ENCODE results near the gene AKIRIN2. TPM values are rescaled to one million over a fixed set of nuclear protein-coding genes. Genes with fewer than 3 reads are reported as not detected.

The AKIRIN2 gene
- total RNA-seq, 4 donors from 2014 or later: 15.3 to 35.4 (median 29.2) TPM

DNA sequence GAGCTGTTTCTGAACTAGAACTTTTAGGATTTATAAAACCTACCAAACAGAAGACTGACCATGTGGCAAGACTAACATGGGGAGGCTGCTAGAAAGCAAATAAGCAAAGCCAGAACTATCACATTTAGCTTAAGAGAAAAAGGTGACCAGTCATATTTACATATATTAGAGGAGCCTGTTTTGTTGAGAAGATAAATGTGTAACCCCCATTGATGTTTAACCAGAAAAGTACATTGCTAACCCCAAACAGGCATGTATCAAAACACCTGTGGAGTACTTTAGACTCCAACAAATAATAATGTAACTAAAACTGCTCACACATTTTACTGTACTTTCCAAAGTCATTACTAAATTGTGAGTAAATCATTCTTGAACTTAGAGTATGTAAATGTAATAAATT is 35.0 kb downstream of the AKIRIN2 start:
- no peak for DNase-seq (ENCODE audit: low spot score in 2 of 2)
- H3K27me3 ChIP-seq: no peaks in the 10 kb centered on the region
- H3K27ac ChIP-seq: no peak overlapping the region
- H3K36me3 ChIP-seq: peaks cover 14% of the 10 kb centered on the region
- no peaks in the 10 kb centered on the region for H3K9me3 ChIP-seq
- H3K4me3 ChIP-seq: no peak overlapping the region
- no peaks in the 10 kb centered on the region for H3K4me1 ChIP-seq
- no peak for TF ChIP-seq POLR2AphosphoS5 (IDR thresholded peaks at IDR 0.05)
- TF ChIP-seq EP300 (IDR thresholded peaks at IDR 0.05): no peak
- TF ChIP-seq, protein P1, sequence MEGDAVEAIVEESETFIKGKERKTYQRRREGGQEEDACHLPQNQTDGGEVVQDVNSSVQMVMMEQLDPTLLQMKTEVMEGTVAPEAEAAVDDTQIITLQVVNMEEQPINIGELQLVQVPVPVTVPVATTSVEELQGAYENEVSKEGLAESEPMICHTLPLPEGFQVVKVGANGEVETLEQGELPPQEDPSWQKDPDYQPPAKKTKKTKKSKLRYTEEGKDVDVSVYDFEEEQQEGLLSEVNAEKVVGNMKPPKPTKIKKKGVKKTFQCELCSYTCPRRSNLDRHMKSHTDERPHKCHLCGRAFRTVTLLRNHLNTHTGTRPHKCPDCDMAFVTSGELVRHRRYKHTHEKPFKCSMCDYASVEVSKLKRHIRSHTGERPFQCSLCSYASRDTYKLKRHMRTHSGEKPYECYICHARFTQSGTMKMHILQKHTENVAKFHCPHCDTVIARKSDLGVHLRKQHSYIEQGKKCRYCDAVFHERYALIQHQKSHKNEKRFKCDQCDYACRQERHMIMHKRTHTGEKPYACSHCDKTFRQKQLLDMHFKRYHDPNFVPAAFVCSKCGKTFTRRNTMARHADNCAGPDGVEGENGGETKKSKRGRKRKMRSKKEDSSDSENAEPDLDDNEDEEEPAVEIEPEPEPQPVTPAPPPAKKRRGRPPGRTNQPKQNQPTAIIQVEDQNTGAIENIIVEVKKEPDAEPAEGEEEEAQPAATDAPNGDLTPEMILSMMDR (IDR thresholded peaks at IDR 0.05): no peak
- TF ChIP-seq POLR2A (IDR thresholded peaks at IDR 0.05): no peak

DNA sequence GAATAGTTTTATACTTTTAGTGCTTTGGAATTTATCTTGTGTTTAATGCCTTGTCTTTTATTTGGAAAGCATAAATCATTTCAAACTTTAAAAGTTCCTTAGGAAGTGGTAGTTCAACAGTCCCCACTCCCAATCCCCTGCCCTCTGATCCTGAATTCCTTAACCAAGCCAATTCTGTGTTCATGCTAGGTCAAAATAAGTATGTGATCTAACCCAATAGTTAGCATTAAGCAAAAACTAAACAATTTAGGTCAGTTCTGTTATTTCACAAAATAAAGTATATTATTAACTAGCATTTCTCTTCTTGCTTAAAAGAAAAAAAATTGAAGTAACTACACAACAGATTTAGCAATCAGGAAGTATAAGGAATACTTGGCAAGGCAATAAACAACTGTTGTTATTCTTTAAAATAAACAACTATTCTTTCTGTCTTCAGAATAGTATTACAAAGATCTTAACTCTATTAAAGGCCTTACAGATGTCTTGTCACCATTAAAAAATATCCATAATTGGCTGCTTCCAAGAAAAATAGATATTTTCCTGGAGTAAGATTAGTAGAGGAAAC is 37.0 kb downstream of the AKIRIN2 start:
- DNase-seq (ENCODE audit: low spot score in 2 of 2): no peak
- H3K27ac ChIP-seq: no peak overlapping the region
- H3K36me3 ChIP-seq: peaks cover 21% of the 10 kb centered on the region
- H3K27me3 ChIP-seq: no peaks in the 10 kb centered on the region
- no peak for TF ChIP-seq EP300 (IDR thresholded peaks at IDR 0.05)
- TF ChIP-seq, protein P1 (IDR thresholded peaks at IDR 0.05): no peak
- TF ChIP-seq POLR2A (IDR thresholded peaks at IDR 0.05): no peak
- no peak for TF ChIP-seq POLR2AphosphoS5 (IDR thresholded peaks at IDR 0.05)
- no peaks in the 10 kb centered on the region for H3K4me1 ChIP-seq
- H3K4me3 ChIP-seq: no peak overlapping the region
- H3K9me3 ChIP-seq: no peaks in the 10 kb centered on the region

DNA sequence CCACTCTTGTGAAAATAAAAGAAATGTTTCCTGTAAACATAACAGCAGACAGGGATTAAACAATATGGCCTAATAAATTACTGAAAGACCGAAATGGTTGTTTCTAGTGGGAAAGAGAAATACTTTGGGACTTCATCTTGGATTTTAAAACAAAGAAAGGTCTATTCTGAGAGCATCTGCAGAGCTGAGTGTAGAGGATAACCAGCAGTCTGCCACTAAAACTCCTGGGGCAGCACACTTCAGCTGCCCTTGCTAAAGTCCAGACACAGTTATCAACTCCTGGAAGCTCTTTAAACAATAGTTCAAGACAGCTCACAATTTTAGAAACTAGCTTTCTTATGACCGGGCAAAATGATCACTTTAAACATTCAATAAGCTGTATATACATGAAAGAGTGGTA is 38.6 kb downstream of the AKIRIN2 start:
- WGBS: 77% methylated on average over 2 of the region's 2 CpGs
- DNase-seq (ENCODE audit: low spot score in 2 of 2): no peak
- Histone ChIP-seq H3K27me3 (no peaks in the 10 kb centered on the region), H3K4me1 (no peaks in the 10 kb centered on the region), H3K36me3 (peaks cover 21% of the 10 kb centered on the region), H3K4me3 (no peak overlapping the region), H3K27ac (no peak overlapping the region), H3K9me3 (no peaks in the 10 kb centered on the region)
- TF ChIP-seq EP300 (IDR thresholded peaks at IDR 0.05) (no peak), POLR2AphosphoS5 (IDR thresholded peaks at IDR 0.05) (no peak), POLR2A (IDR thresholded peaks at IDR 0.05) (no peak)
- TF ChIP-seq, protein P1 (IDR thresholded peaks at IDR 0.05): no peak

DNA sequence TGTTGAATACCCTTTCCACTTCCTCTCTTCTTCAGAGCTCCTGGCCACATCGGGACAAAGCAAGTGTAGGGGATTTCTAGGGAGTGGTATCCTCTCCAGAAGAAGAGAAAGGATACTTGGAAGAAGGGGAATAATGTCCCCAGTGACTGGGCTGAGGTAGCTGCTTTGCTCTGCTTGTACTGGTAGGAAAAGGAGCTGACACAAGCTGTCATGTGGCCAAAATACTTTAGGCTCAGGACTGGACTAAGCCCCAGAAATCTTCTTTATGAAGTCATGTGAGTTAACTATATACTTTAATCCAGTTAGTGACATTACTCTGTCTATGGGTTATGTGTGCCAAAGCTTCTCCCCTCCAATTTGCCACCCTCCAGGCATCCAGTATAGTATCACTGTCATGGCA is 40.5 kb downstream of the AKIRIN2 start:
- Histone ChIP-seq H3K4me3 (no peak overlapping the region), H3K27ac (no peak overlapping the region), H3K4me1 (no peaks in the 10 kb centered on the region), H3K9me3 (no peaks in the 10 kb centered on the region), H3K27me3 (no peaks in the 10 kb centered on the region), H3K36me3 (peaks cover 15% of the 10 kb centered on the region)
- TF ChIP-seq POLR2A (IDR thresholded peaks at IDR 0.05) (no peak), EP300 (IDR thresholded peaks at IDR 0.05) (no peak), POLR2AphosphoS5 (IDR thresholded peaks at IDR 0.05) (no peak)
- TF ChIP-seq, protein P1 (IDR thresholded peaks at IDR 0.05): no peak
- no peak for DNase-seq (ENCODE audit: low spot score in 2 of 2)
- 97% methylated on average over 1 of the region's 1 CpG for WGBS

DNA sequence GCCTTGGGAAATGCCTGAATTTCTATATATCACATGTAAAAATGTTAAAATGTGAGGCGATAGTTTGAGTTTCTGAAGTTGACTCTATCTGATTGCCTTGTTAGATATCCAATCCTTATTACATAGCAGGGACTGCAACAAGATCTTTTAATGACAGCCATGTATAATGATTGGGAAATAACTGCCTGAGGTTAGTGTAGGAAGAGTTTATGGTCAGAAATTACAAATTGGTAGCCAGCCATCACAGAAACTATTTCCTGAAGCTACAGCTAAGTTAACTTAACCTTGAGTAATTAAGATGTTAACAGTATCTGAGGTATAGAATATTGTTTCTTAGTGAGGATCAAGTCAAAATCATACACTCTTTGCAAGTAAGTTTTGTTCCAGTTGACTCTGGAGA is 41.0 kb downstream of the AKIRIN2 start:
- no peaks in the 10 kb centered on the region for H3K9me3 ChIP-seq
- TF ChIP-seq POLR2A (IDR thresholded peaks at IDR 0.05): no peak
- TF ChIP-seq EP300 (IDR thresholded peaks at IDR 0.05): no peak
- TF ChIP-seq, protein P1 (IDR thresholded peaks at IDR 0.05): no peak
- H3K27me3 ChIP-seq: no peaks in the 10 kb centered on the region
- H3K36me3 ChIP-seq: peaks cover 15% of the 10 kb centered on the region
- no peak overlapping the region for H3K27ac ChIP-seq
- no peak overlapping the region for H3K4me3 ChIP-seq
- H3K4me1 ChIP-seq: no peaks in the 10 kb centered on the region
- no peak for DNase-seq (ENCODE audit: low spot score in 2 of 2)
- WGBS: 97% methylated on average over 1 of the region's 1 CpG
